AG08395 (cell line): ENCODE measurements around the gene TMEM151A.
"Not testable (repeated sequence)": the region's sequence is repeated elsewhere in the genome, so short reads cannot be mapped to it uniquely, and the experiment has no call there.

Experiments used
- DNase-seq: peaks from one replicate; pipeline ENCODE4 v3.0.0; 2012; ENCODE audit warnings: mixed read lengths, low spot score

The TMEM151A gene

DNA sequence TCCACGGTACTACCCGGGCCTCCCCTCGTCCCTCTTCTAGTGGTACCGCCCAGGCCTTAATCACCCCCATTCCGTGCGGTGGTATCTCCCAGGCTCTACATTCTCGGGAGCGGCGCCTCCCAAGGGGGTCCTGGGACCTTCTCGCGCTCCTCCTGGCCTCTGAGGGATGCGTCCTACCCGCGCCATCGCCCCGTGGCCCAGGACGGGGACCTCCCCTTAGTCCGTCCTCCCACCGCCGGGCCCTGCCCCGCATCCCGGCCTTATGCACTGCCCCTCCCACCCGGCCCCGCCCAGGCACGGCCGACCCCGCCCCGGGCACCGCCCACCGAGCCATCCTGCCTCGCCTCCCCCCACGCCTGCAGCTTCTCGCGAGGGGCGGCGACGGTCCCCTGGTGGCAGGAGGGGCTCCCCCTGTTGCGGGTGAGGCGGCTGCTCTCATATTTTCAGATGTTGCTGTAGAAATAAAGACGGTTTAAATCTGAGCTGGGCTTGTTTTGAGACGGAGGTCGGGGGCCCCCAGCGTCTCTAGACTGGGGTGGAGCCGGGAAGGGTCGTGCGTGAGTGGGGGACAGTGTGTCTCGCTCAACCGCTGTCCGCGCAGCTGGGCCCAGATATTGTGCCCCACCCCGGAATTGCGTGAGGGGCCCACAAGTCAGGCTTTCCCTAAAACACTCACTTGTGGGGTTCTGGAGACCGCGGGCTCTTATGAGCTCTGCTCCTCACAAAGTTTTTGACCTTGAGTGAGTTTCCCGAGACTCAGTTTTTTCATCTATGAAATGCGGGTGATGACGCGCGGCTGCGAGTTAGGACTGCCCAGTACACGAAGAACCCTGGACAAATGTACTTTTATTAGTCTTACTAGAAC lies 24.1 kb upstream of the TMEM151A start:
- DNase-seq, result peak; percentile 92

DNA sequence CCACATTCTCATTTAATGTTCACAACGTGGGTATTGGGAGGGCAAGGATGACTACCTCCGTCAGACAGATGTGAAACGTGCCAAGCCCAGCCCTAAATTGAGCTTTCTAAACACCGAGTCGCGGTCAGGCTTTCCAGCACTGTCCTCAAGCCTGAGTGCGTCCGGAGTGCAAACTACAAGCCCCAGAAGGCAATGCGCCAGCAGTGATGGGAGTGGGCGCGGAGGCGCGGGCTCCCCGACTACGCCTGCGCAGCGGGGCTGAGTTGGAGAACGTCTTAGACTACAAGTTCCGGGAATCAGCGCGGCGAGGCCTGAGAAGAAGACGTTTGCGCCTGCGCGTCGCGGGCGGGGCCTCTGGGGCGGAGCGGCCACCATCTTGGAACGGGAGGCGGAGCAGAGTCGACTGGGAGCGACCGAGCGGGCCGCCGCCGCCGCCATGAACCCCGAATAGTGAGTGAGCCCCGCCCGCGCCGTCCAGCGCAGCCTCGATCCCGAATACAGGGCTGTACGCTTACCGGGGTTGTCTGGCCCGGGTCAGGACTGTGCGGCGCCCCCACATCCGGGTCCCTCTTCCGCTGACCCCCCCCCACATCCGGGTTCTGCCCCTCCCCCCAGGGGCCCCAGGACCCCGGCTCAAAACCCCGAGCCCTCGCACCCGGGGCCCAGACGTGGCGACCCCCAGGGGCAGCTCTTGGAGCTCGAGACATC lies 23.3 kb upstream of the TMEM151A start, which contains the start of gene RAB1B:
TSS of gene RAB1B (plus strand) at position 396 of the 708 bp plus-strand sequence. CDS start at position 437, 41 bp downstream.
- DNase-seq, result peak; percentile 100

DNA sequence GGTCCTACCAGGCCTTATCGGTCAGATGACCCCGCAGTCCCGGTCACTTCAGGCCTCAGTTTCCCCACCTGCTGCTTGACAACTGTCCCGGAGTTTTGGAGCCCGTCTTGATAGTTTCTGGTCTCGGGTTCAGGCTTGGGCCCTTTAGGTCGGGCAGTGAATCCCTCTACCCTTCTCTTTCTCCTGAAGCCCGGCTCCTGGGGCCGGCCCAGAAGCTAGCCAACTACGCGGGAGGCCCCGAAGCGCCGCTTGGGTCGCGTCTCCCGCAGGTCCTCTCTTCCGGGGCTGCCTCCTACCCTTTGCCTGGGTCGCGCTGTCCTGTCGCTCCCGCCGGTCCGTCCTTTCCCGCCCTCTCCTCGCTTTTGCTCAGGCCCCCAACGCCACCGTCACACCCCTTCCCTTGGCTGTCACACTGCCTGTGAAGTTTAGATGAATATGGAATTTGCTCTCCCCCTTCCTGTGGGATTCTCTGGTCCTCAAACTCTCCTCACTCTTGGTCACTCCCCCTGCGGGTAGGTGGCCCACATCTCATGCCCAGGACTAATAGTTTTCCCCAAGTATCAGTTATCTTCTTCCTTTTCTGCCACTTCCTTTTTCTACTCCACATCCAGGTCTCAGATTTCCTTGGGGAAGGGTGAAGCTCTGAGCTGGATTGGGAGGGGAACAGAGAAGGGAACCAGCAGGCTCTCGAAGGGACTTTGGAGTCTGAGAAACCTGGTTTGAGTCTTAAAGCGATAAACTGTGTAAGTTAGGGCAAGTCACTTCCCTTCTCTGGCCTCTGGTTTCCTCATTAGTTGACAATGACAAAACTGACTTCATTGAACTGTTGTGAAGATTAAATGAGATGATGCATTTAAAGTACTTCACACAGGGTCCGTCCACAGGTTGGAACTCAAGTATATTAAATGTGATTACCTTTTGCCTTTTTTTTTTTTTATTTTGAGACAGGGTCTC lies 22.5 kb upstream of the TMEM151A start:
- DNase-seq, result peak; percentile 58

DNA sequence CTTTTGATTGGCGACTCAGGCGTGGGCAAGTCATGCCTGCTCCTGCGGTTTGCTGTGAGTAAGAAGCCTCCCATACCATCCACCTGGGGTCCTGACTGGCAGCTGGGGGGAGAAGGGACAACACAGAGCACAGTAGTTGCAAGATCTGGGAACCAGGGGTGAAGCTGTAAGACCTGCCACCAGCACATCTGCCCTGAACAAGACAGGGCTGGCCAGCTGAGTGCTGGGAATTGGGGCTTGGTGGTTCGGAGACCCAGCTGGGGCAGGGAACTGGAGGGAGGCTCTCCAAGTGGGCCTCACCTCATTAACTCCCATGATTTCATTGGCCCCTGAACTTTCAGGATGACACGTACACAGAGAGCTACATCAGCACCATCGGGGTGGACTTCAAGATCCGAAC lies 19.9 kb upstream of the TMEM151A start:
- DNase-seq, result no peak

DNA sequence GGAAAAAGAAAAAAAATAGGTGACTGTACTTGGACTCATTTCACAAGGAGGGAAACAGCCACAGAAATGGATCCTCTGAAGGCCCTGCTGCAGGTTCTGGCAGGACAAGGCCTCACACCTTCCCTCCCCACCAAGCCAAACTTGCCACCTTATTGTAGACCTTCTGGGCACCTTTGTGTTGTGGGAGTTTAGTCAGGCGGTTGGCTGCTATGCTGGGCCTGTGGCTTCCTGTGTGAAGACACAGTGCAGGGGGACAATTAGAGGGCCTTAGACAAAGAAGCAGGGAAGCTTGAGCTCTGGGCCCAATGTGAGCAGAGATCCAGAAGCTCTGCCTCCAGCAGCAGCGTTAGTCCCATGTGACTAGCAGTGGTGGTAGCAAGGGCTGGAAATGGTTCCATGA lies 19.1 kb upstream of the TMEM151A start:
- DNase-seq, result no peak

- DNase-seq, result no peak
These were observed 17.5 kb upstream of the TMEM151A start for GRCh38 chr11:66274219-66274618.

DNA sequence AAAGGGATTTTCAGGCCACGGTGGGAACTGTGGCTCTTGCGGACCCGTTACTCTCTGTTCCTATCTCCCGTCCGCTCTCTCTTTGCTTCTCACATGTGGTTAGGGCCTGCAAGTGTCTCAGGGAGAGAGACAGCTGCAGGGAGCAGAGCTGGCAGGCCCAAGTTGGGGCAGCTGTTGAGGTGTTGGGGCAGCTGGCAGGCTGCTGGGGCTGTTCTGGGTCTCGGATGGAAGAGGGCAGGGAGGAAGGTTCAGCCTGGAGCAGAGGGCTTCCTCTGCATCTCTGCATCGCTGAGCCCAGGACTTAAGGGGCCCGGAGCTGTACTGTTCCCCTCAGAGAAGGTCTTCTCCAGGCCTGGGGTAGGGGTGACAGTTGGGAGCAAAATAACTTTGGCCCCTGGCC lies 16.3 kb upstream of the TMEM151A start:
- DNase-seq, result no peak

- DNase-seq, result no peak
These were observed 15.6 kb upstream of the TMEM151A start for GRCh38 chr11:66275984-66276612.

- DNase-seq, result not testable (repeated sequence)
These were observed 15.1 kb upstream of the TMEM151A start for GRCh38 chr11:66276619-66277018.

DNA sequence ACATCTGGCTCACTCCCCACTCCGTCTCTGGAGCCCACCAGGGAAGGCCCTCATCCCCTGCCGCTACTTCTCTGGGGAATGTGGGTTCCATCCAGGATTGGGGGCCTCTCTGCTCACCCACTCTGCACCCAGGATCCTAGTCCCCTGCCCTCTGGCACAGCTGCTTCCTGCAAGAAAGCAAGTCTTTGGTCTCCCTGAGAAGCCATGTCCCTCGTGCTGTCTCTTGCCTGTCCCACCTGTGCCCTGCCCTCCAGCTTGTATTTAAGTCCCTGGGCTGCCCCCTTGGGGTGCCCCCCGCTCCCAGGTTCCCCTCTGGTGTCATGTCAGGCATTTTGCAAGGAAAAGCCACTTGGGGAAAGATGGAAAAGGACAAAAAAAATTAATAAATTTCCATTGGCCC lies 14.6 kb upstream of the TMEM151A start:
- not testable (repeated sequence) for DNase-seq

DNA sequence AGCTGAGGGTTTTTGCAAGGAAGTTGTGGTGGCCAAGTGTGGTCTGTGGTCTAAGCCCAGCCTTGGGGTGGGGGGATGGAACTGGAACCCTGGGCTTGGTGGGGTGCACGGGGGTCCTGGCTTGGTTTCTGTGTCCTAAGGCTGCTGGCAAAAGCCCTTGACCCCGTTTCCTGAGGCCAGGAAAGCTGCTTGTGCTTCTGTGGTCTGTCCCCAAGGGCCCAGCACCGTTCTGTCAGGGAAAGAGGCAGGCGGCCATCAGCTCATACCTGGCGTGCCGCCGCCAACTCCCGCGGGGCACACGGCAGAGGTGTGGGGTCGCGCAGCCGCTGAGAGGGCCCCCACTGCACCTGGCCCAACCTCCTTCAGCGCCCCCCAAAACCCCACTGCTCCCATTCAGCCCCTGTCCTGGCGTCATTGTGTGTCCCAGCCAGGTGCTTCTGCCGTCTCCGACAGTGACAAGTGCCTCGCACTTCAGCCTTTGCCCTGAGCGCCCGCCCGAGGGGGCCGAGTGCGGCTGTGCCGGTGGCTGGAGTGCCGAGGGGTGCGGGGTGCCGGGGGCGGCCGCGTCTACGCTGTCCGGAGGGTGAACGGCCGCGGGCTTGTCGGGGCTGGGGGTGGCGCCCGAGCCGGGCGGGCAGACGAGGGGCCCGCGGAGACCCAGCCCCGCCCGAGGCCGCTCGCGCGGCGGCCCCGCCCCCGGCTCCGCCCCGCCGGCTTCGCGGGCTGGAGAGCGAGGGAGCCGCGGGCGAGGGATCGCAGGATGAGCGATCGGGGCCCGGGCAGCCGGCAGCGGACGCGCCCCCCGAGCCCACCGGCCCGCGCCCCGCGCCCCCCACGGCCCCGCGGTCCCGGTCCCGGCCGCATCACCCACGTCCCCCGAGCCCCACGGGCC lies 14.0 kb upstream of the TMEM151A start, which contains the start of gene CNIH2:
TSS of gene CNIH2 (plus strand) at position 705 of the 892 bp plus-strand sequence. CDS start 282 bp downstream, outside the sequence.
- DNase-seq, result peak; percentile 47

DNA sequence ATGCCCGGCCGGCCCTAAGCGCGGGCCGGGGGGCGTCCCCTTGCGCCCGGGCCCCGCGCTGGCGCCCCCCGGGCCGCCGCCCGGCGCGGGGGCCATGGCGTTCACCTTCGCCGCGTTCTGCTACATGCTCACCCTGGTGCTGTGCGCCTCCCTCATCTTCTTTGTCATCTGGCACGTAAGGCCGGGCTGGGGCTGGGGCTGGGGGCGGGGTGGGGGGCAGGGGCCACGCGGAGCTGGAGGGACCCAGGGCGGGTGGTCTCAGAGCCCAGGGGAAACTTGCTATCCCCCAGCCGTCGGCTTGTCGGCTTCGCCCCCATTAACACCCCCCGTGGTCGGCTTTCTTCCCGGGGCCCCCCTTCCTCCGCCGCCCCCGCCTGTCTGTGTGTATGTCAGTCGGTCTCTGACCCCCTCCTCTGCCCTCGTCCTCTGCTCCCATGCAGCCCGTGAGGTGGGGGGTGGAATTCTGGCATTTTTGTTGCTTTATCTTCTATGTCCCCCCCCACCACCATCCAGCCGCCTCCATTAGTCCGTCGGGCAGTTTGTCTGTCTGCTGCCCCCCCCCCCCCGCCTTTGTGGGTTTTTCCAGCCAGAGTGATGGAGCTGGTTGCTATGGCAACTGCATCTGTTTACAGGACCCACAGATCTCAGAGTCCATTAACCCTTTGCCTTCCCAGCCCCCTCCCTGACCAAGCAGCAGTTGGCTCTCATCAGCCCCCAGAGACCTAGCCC lies 13.2 kb upstream of the TMEM151A start:
- DNase-seq, result no peak

- DNase-seq, result no peak
These were observed 12.5 kb upstream of the TMEM151A start for GRCh38 chr11:66279092-66279734.

DNA sequence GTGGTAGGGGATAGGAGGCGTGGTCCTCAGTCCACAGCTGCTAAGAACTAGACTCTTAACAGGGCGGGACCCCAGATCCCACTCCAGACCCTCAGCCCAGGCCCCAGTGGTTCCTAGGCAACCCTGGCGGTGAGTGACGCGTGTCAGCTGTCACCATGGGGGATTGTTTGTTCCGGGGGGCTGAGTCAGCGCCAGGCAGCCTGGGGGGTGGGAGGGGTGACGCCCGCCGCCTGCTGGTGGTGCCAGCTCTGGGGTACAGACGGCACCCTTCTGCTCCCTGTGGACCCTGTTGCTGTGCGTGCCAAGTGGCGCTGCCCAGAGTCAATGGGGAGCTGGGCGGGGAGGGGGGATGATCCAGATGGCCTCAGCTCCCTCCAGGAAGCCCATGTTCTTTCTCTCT lies 11.3 kb upstream of the TMEM151A start:
- DNase-seq, result no peak

- DNase-seq, result no peak
These were observed 10.7 kb upstream of the TMEM151A start for GRCh38 chr11:66281001-66281400.

DNA sequence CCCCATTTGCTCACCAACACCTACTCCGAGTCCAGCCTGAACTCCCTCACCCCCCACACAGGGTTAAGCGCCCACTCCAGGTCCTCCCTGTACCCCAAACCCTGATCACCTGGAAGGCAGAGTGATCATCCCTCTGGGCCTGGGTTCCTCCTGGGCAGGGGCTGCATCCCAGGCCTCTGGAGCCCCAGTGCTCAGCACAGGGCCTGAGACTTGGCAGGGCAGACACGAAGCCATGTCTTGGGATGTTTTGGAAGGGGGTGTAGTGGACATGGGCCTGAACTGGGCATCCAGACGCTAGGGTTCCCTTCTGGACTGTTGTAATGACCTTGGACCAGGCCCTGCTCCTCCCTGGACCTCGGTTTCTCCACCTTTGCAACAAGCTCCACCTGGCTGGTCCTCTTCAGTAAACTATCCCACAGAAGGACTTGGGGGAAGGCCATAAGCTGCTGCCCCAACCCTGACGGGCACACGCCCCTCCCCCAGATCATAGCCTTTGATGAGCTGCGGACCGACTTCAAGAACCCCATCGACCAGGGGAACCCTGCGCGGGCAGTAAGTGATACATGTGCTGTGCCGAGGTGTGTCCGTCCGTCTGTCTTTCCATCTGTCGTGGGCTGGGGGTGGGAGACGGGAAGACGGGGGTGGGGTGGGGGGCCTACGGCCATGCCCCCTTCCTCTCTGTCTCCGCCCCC lies 9.8 kb upstream of the TMEM151A start:
- DNase-seq, result no peak

- peak; percentile 98 for DNase-seq
These were observed 8.9 kb upstream of the TMEM151A start for GRCh38 chr11:66282468-66283455.
